B cell (primary cell): ENCODE data around the gene ADAMTS8. TPM values are rescaled to one million over a fixed set of nuclear protein-coding genes. Genes with fewer than 3 reads are reported as not detected.

Experiments used
- ATAC-seq: fragments of 200-7000 bp; cut with Tn5 transposase; one replicate; pipeline ENCODE4 v1.10.0; 2021; ENCODE audit warnings: low read depth, mild to moderate bottlenecking, moderate number of reproducible peaks, moderate library complexity
- CTCF ChIA-PET: fragments of 350-600 bp; sonication (Branson Sonifier 250); formaldehyde crosslinking; loops from one replicate; lab custom pipeline; 2021; ENCODE audit warnings: antibody characterized with exemption, inconsistent platforms; lab: Charles Lee
- POLR2A ChIA-PET: fragments of 350-600 bp; sonication (Branson Sonifier 250); formaldehyde crosslinking; loops from one replicate; lab custom pipeline; 2021; ENCODE audit warnings: antibody characterized with exemption; lab: Charles Lee
- DNase-seq: peaks from one replicate; pipeline ENCODE4 v3.0.0; 2013
- H2AFZ ChIP-seq: 2 replicates; pipeline ENCODE4 v1.6.1; 2012; ENCODE audit warnings: mild to moderate bottlenecking, low read depth, low read length; ENCODE audit not compliant: insufficient read depth, poor library complexity, severe bottlenecking
- H3K27ac ChIP-seq, 2 donors: 1 replicate in 1 of 2; 2 replicates in 1 of 2; pipeline ENCODE4 v1.5.1; 2012 to 2013; ENCODE audit warnings: low read length in 2 of 2, mild to moderate bottlenecking in 2 of 2, moderate library complexity in 1 of 2
- H3K27me3 ChIP-seq, 4 experiments: fragments of 200-600 bp in 1 of 4; sonication (generic) in 1 of 4; replicated peaks in 1 of 4; 1 replicate in 2 of 4; 2 replicates in 2 of 4; pipeline versions ENCODE4 v1.6.1 to v1.7.0; 2013 to 2016; ENCODE audit warnings: low read length in 3 of 4, mild to moderate bottlenecking in 2 of 4, mixed read lengths in 1 of 4, moderate library complexity in 1 of 4; ENCODE audit not compliant: insufficient read depth in 4 of 4, control insufficient read depth in 3 of 4; ENCODE audit errors: control extremely low read depth in 1 of 4
- H3K36me3 ChIP-seq, 2 experiments: replicated peaks in 1 of 2; 1 replicate in 1 of 2; 2 replicates in 1 of 2; pipeline versions ENCODE4 v1.6.1 to v1.7.1; 2013; ENCODE audit warnings: low read length in 1 of 2; ENCODE audit not compliant: insufficient read depth in 2 of 2, control insufficient read depth in 1 of 2; ENCODE audit errors: control extremely low read depth in 1 of 2, extremely low read depth in 1 of 2
- H3K4me1 ChIP-seq, 2 donors: fragments of 200-600 bp in 1 of 2; sonication (generic) in 1 of 2; 1 replicate in 1 of 2; 2 replicates in 1 of 2; pipeline versions ENCODE4 v1.5.1 to v1.6.1; 2013 to 2017; ENCODE audit warnings: low read length in 2 of 2; ENCODE audit not compliant: control insufficient read depth in 2 of 2, insufficient read depth in 2 of 2
- H3K4me2 ChIP-seq: replicated peaks from 2 replicates; pipeline ENCODE3; 2012; ENCODE audit warnings: mild to moderate bottlenecking, low read depth, low read length; ENCODE audit not compliant: poor library complexity, severe bottlenecking
- H3K4me3 ChIP-seq, 5 experiments: fragments of 200-600 bp in 1 of 5; sonication (generic) in 1 of 5; 1 replicate in 3 of 5; 2 replicates in 2 of 5; pipeline versions ENCODE4 v1.5.1 to v1.7.0; 2011 to 2016; ENCODE audit warnings: low read length in 4 of 5, mild to moderate bottlenecking in 4 of 5, low read depth in 2 of 5, control low read depth in 1 of 5, moderate library complexity in 1 of 5; ENCODE audit not compliant: insufficient read depth in 1 of 5; ENCODE audit errors: control extremely low read depth in 1 of 5, extremely low read depth in 1 of 5
- H3K79me2 ChIP-seq: fragments of 200-600 bp; sonication (generic); one replicate; pipeline ENCODE4 v1.6.0; 2016; ENCODE audit warnings: low read length; ENCODE audit not compliant: control insufficient read depth, insufficient read depth
- H3K9ac ChIP-seq: fragments of 200-600 bp; sonication (generic); 2 replicates; pipeline ENCODE4 v1.6.1; 2017; ENCODE audit warnings: mild to moderate bottlenecking, low read length, moderate library complexity
- H3K9me3 ChIP-seq, 3 donors: one replicate each; pipeline versions ENCODE4 v1.6.1 to v1.7.1; 2013; ENCODE audit warnings: low read length in 2 of 3; ENCODE audit not compliant: control insufficient read depth in 2 of 3, insufficient read depth in 1 of 3; ENCODE audit errors: control extremely low read depth in 1 of 3
- H4K20me1 ChIP-seq: 2 replicates; pipeline ENCODE4 v1.6.0; 2012; ENCODE audit warnings: mild to moderate bottlenecking, low read length; ENCODE audit not compliant: insufficient read depth, control insufficient read depth, poor library complexity, severe bottlenecking
- H3K27ac Mint-ChIP-seq: one replicate; pipeline ENCODE4 v1.8.0; 2021; ENCODE audit warnings: mixed read lengths
- H3K27me3 Mint-ChIP-seq: one replicate; pipeline ENCODE4 v1.8.0; 2021; ENCODE audit warnings: mixed read lengths
- H3K4me1 Mint-ChIP-seq: one replicate; pipeline ENCODE4 v1.8.0; 2021; ENCODE audit warnings: mixed read lengths
- H3K4me3 Mint-ChIP-seq: one replicate; pipeline ENCODE4 v1.8.0; 2021; ENCODE audit warnings: mixed read lengths
- H3K9me3 Mint-ChIP-seq: one replicate; pipeline ENCODE4 v1.8.0; 2022; ENCODE audit warnings: mixed read lengths; ENCODE audit not compliant: insufficient read depth
- EZH2 ChIP-seq: IDR thresholded peaks from 2 replicates; pipeline ENCODE4 v1.6.1; 2012; ENCODE audit warnings: borderline replicate concordance, low read depth, mild to moderate bottlenecking, moderate library complexity, low read length; ENCODE audit not compliant: insufficient read depth, poor library complexity, severe bottlenecking
- WGBS: methylation state at CpG from one replicate; pipeline ENCODE4 v1.1.5; 2013; ENCODE audit warnings: missing lambda C conversion rate; ENCODE audit not compliant: insufficient coverage; 5-methylcytosine and 5-hydroxymethylcytosine counted together
- intact Hi-C: fragments of 100-400 bp; cut with micrococcal nuclease; formaldehyde crosslinking; loops from one replicate; pipeline ENCODE4 v1.10.0; 2022
- polyA plus RNA-seq: library from polyadenylated mRNA; depleted of rRNA; stranded (reverse); fragments of >200 nt; gene quantifications from 2 replicates; pipeline ENCODE4 v1.2.3, GENCODE V29; 2012
- total RNA-seq, 2 donors: library from RNA; stranded (reverse); fragments of 120-200 nt in 1 of 2; gene quantifications; 1 replicate in 1 of 2; 2 replicates in 1 of 2; pipeline versions ENCODE4 v1.2.3 to v1.2.4, GENCODE V29; 2013 to 2022
- TF ChIP-seq, protein P1 (sequence below): fragments of 200-600 bp; IDR thresholded peaks from one replicate; pipeline ENCODE4 v1.8.0; 2022; ENCODE audit warnings: antibody characterized with exemption, mild to moderate bottlenecking

ADAMTS8 gene
- total and polyA plus RNA-seq, 2 donors (not counting 1 experiment from before 2014, with no cell fraction given): not detected

DNA sequence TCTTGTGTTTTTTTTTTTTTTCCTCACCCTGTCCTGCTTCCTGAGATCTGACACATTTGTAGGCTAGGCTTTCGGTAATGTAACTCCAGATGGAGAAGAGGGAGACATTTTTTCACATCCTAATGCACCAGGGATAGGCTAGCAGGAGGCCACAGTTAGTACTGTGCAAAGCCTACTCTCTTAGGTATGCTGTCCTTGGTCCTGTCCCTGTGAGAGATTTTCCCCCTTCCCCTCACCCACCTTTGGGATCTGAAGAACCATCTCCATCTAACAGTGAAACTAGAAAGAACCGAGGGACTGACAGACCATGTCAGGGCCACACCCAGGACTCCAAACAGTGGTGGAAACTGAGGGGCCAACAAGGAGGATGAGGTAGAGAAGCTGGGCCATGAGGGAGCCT lies 29.2 kb downstream of the ADAMTS8 start:
- no peaks in the 10 kb centered on the region for H3K9me3 Mint-ChIP-seq
- no peak overlapping the region for H3K9ac ChIP-seq
- no peak for TF ChIP-seq EZH2
- TF ChIP-seq, protein P1, sequence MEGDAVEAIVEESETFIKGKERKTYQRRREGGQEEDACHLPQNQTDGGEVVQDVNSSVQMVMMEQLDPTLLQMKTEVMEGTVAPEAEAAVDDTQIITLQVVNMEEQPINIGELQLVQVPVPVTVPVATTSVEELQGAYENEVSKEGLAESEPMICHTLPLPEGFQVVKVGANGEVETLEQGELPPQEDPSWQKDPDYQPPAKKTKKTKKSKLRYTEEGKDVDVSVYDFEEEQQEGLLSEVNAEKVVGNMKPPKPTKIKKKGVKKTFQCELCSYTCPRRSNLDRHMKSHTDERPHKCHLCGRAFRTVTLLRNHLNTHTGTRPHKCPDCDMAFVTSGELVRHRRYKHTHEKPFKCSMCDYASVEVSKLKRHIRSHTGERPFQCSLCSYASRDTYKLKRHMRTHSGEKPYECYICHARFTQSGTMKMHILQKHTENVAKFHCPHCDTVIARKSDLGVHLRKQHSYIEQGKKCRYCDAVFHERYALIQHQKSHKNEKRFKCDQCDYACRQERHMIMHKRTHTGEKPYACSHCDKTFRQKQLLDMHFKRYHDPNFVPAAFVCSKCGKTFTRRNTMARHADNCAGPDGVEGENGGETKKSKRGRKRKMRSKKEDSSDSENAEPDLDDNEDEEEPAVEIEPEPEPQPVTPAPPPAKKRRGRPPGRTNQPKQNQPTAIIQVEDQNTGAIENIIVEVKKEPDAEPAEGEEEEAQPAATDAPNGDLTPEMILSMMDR: no peak
- CTCF ChIA-PET: no interaction called here
- peaks cover 0 to 27% (median 5%) of the 10 kb centered on the region in 4 experiments for H3K27me3 ChIP-seq
- no peaks in the 10 kb centered on the region for H4K20me1 ChIP-seq
- H3K4me3 ChIP-seq: no peak overlapping the region
- peaks cover 6 to 10% of the 10 kb centered on the region in 2 donors for H3K4me1 ChIP-seq
- no peak overlapping the region for H3K27ac Mint-ChIP-seq
- H3K36me3 ChIP-seq: no peaks in the 10 kb centered on the region
- WGBS: no CpG with 5 or more reads among the region's 2 CpGs
- DNase-seq (no peak), ATAC-seq (no peak)
- H3K4me2 ChIP-seq: no peak overlapping the region
- no peak overlapping the region for H3K4me3 Mint-ChIP-seq
- no peaks in the 10 kb centered on the region for H3K79me2 ChIP-seq
- no peak overlapping the region for H3K27ac ChIP-seq
- H3K4me1 Mint-ChIP-seq: peaks cover 14% of the 10 kb centered on the region
- H3K27me3 Mint-ChIP-seq: peaks cover 59% of the 10 kb centered on the region
- intact Hi-C loops: no loop called here
- POLR2A ChIA-PET: no interaction called here
- peaks cover 0 to 3% (median 0%) of the 10 kb centered on the region in 3 donors for H3K9me3 ChIP-seq
- no peak overlapping the region for H2AFZ ChIP-seq

DNA sequence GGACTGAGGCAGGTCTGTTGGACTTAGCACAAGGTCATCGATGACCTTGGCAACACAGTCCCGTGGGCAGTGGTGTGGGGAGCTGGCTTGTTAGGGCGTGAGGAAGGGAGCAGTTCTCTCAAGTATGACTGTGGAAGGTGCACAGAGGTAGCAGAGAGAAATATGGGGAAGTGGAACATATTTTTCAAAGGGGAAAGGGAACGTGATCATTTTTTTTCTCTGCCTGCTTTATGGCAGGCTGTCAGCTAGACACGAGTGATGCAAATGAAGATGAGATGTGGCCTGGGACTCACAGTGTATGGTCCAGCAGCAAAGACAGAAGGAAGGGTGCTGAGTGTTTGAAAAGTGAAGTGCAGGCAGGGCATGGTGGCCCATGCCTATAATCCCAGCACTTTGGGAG lies 30.6 kb downstream of the ADAMTS8 start:
- Histone ChIP-seq H2AFZ (no peak overlapping the region), H3K36me3 (no peaks in the 10 kb centered on the region), H3K79me2 (no peaks in the 10 kb centered on the region), H3K9ac (no peak overlapping the region), H3K4me3 (no peak overlapping the region), H4K20me1 (no peaks in the 10 kb centered on the region), H3K9me3 (no peaks in the 10 kb centered on the region), H3K27me3 (peaks cover 0 to 19% (median 5%) of the 10 kb centered on the region in 4 experiments), H3K4me1 (peaks cover 6 to 10% of the 10 kb centered on the region in 2 donors), H3K4me2 (no peak overlapping the region), H3K27ac (no peak overlapping the region)
- H3K27ac Mint-ChIP-seq: no peak overlapping the region
- intact Hi-C loops: no loop called here
- H3K4me1 Mint-ChIP-seq: peaks cover 14% of the 10 kb centered on the region
- no peak for TF ChIP-seq EZH2
- TF ChIP-seq, protein P1: no peak
- CTCF ChIA-PET: no interaction called here
- POLR2A ChIA-PET: no interaction called here
- ATAC-seq: no peak
- H3K27me3 Mint-ChIP-seq: peaks cover 50% of the 10 kb centered on the region
- no peaks in the 10 kb centered on the region for H3K9me3 Mint-ChIP-seq
- 36% methylated on average over 5 of the region's 5 CpGs for WGBS
- DNase-seq: no peak
- no peak overlapping the region for H3K4me3 Mint-ChIP-seq
